ENCODE data around the gene POLR1D.
A peak's percentile ranks its signal among the peaks of the same experiment; 100 is the strongest.

POLR1D gene

GRCh38 chr13:27635266-27635665 lies 13.6 kb downstream of the POLR1D start:
- no peak overlapping the region for H3K9ac ChIP-seq (ENCODE audit: low read length in 5 of 5)
- H3K36me3 ChIP-seq (ENCODE audit: control insufficient read depth in 5 of 5, insufficient read depth in 5 of 5, low read length in 5 of 5), result peaks cover 0 to 6% (median 4%) of the 10 kb centered on the region in 5 donors
- no peak overlapping the region for H3K4me3 ChIP-seq (ENCODE audit: low read depth in 1 of 5, low read length in 5 of 5)
- no peak overlapping the region for H3K27ac ChIP-seq (ENCODE audit: low read depth, low read length)
- no peaks in the 10 kb centered on the region for H3K27me3 ChIP-seq (ENCODE audit: control insufficient read depth in 5 of 5, insufficient read depth in 4 of 5, low read length in 5 of 5)
- peaks cover 0 to 38% (median 18%) of the 10 kb centered on the region in 5 donors for H3K4me1 ChIP-seq (ENCODE audit: control insufficient read depth in 5 of 5, insufficient read depth in 5 of 5, low read length in 5 of 5)
- H3K9me3 ChIP-seq (ENCODE audit: control insufficient read depth in 5 of 5, low read length in 5 of 5), result no peaks in the 10 kb centered on the region

DNA sequence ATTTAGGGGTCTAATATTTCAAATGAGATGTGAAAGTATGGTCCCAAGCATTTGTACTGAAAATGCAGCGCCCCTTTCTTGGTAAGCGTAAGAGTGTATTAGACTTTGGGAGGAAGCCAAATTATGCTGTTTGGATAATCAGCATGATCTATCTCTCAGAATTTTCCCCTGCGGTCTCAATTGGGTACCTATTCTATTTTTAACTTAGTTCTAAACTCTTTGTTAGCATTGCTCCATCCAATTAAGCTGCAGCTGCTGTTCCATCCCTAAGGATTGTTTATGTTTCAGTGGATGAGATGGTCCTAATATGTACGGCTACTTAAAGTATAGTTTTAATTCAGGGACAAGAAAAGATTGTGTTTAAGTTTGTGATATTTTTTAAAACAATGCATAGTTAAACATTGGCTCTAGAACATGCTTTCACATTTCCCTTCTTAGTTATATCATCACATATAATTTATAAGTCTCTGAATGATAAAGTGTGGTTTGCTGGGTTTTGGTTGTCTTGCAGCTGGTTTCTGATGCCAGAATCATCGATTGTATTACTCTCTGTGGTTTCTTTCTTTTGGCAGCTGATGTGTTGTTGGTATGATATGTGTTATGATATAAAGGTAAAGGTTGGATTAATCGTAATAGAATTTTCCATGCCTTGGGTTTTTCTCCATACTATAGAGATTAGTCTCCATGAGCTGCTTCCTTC lies 15.0 kb downstream of the POLR1D start:
- Histone ChIP-seq H3K4me3 (ENCODE audit: low read depth in 1 of 5, low read length in 5 of 5) (no peak overlapping the region), H3K9ac (ENCODE audit: low read length in 5 of 5) (no peak overlapping the region), H3K9me3 (ENCODE audit: control insufficient read depth in 5 of 5, low read length in 5 of 5) (no peaks in the 10 kb centered on the region), H3K4me1 (ENCODE audit: control insufficient read depth in 5 of 5, insufficient read depth in 5 of 5, low read length in 5 of 5) (peaks cover 0 to 38% (median 18%) of the 10 kb centered on the region in 5 donors), H3K36me3 (ENCODE audit: control insufficient read depth in 5 of 5, insufficient read depth in 5 of 5, low read length in 5 of 5) (peaks cover 0 to 6% (median 2%) of the 10 kb centered on the region in 5 donors), H3K27me3 (ENCODE audit: control insufficient read depth in 5 of 5, insufficient read depth in 4 of 5, low read length in 5 of 5) (no peaks in the 10 kb centered on the region), H3K27ac (ENCODE audit: low read depth, low read length) (no peak overlapping the region)

DNA sequence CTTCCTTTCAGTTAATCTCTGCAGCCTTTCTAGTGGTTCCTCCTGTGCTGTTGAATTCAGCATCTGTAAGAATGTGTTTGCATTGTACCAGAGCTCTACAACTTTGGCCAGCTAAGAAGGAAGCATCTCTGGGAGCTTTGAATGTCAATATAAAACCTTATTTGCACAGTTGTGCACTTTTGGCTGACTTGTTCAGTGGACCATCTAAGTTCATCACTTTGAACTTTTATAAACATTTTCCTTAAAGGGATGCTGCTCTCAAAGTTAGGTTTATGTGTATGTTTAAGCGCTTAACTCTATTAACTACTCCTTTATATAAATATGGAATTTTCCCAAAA lies 15.6 kb downstream of the POLR1D start:
- no peak overlapping the region for H3K9ac ChIP-seq (ENCODE audit: low read length in 5 of 5)
- no peaks in the 10 kb centered on the region for H3K27me3 ChIP-seq (ENCODE audit: control insufficient read depth in 5 of 5, insufficient read depth in 4 of 5, low read length in 5 of 5)
- H3K36me3 ChIP-seq (ENCODE audit: control insufficient read depth in 5 of 5, insufficient read depth in 5 of 5, low read length in 5 of 5), result peaks cover 0 to 4% (median 2%) of the 10 kb centered on the region in 5 donors
- H3K27ac ChIP-seq (ENCODE audit: low read depth, low read length), result no peak overlapping the region
- H3K9me3 ChIP-seq (ENCODE audit: control insufficient read depth in 5 of 5, low read length in 5 of 5), result no peaks in the 10 kb centered on the region
- no peak overlapping the region for H3K4me3 ChIP-seq (ENCODE audit: low read depth in 1 of 5, low read length in 5 of 5)
- H3K4me1 ChIP-seq (ENCODE audit: control insufficient read depth in 5 of 5, insufficient read depth in 5 of 5, low read length in 5 of 5), result peaks cover 0 to 38% (median 18%) of the 10 kb centered on the region in 5 donors

- H3K4me1 ChIP-seq (ENCODE audit: control insufficient read depth in 5 of 5, insufficient read depth in 5 of 5, low read length in 5 of 5), result peaks cover 0 to 37% (median 18%) of the 10 kb centered on the region in 5 donors
- peaks cover 0 to 4% (median 0%) of the 10 kb centered on the region in 5 donors for H3K36me3 ChIP-seq (ENCODE audit: control insufficient read depth in 5 of 5, insufficient read depth in 5 of 5, low read length in 5 of 5)
- no peak overlapping the region for H3K4me3 ChIP-seq (ENCODE audit: low read depth in 1 of 5, low read length in 5 of 5)
- H3K9ac ChIP-seq (ENCODE audit: low read length in 5 of 5), result peak overlapping the region in 1 of 5 donors; percentile 19
- peak overlapping the region; percentile 69 for H3K27ac ChIP-seq (ENCODE audit: low read depth, low read length)
- H3K9me3 ChIP-seq (ENCODE audit: control insufficient read depth in 5 of 5, low read length in 5 of 5), result no peaks in the 10 kb centered on the region
- no peaks in the 10 kb centered on the region for H3K27me3 ChIP-seq (ENCODE audit: control insufficient read depth in 5 of 5, insufficient read depth in 4 of 5, low read length in 5 of 5)
Measured at GRCh38 chr13:27638001-27638400, 16.3 kb downstream of the POLR1D start.

GRCh38 chr13:27638521-27638920 lies 16.8 kb downstream of the POLR1D start:
- Histone ChIP-seq H3K27me3 (ENCODE audit: control insufficient read depth in 5 of 5, insufficient read depth in 4 of 5, low read length in 5 of 5) (no peaks in the 10 kb centered on the region), H3K4me1 (ENCODE audit: control insufficient read depth in 5 of 5, insufficient read depth in 5 of 5, low read length in 5 of 5) (peaks cover 0 to 35% (median 19%) of the 10 kb centered on the region in 5 donors), H3K36me3 (ENCODE audit: control insufficient read depth in 5 of 5, insufficient read depth in 5 of 5, low read length in 5 of 5) (peaks cover 0 to 4% (median 0%) of the 10 kb centered on the region in 5 donors), H3K9me3 (ENCODE audit: control insufficient read depth in 5 of 5, low read length in 5 of 5) (no peaks in the 10 kb centered on the region), H3K9ac (ENCODE audit: low read length in 5 of 5) (peak overlapping the region in 1 of 5 donors; percentile 20), H3K4me3 (ENCODE audit: low read depth in 1 of 5, low read length in 5 of 5) (no peak overlapping the region), H3K27ac (ENCODE audit: low read depth, low read length) (peak overlapping the region; percentile 69)

DNA sequence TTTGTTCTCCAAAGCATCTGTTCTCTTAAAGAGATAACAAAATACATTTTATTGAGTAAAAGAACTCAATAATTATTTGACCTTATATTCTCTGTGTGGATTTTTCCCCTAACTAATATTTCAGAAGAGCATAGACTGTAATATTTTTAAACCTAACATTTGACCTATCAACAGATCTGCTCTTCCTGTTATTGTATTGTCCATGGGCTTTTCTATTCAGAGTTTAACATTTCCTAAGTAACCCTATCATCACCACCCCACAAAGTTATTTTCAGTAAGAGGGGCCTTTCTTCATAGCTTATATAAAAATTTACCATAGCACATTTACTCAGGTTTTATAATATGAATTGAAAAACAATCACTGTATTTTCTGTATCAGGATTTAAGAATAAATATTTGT lies 17.5 kb downstream of the POLR1D start:
- peaks cover 0 to 39% (median 24%) of the 10 kb centered on the region in 5 donors for H3K4me1 ChIP-seq (ENCODE audit: control insufficient read depth in 5 of 5, insufficient read depth in 5 of 5, low read length in 5 of 5)
- no peak overlapping the region for H3K4me3 ChIP-seq (ENCODE audit: low read depth in 1 of 5, low read length in 5 of 5)
- no peaks in the 10 kb centered on the region for H3K27me3 ChIP-seq (ENCODE audit: control insufficient read depth in 5 of 5, insufficient read depth in 4 of 5, low read length in 5 of 5)
- peak overlapping the region in 1 of 5 donors; percentile 20 for H3K9ac ChIP-seq (ENCODE audit: low read length in 5 of 5)
- no peaks in the 10 kb centered on the region for H3K9me3 ChIP-seq (ENCODE audit: control insufficient read depth in 5 of 5, low read length in 5 of 5)
- H3K27ac ChIP-seq (ENCODE audit: low read depth, low read length), result peak overlapping the region; percentile 69
- peaks cover 0 to 3% (median 0%) of the 10 kb centered on the region in 5 donors for H3K36me3 ChIP-seq (ENCODE audit: control insufficient read depth in 5 of 5, insufficient read depth in 5 of 5, low read length in 5 of 5)

GRCh38 chr13:27641711-27642502 lies 20.2 kb downstream of the POLR1D start:
- Histone ChIP-seq H3K9me3 (ENCODE audit: control insufficient read depth in 5 of 5, low read length in 5 of 5) (no peaks in the 10 kb centered on the region), H3K27ac (ENCODE audit: low read depth, low read length) (no peak overlapping the region), H3K4me1 (ENCODE audit: control insufficient read depth in 5 of 5, insufficient read depth in 5 of 5, low read length in 5 of 5) (peaks cover 0 to 36% (median 26%) of the 10 kb centered on the region in 5 donors)

GRCh38 chr13:27643334-27644132 lies 21.8 kb downstream of the POLR1D start:
- H3K9ac ChIP-seq (ENCODE audit: low read length in 5 of 5), result no peak overlapping the region
- H3K4me3 ChIP-seq (ENCODE audit: low read depth in 1 of 5, low read length in 5 of 5), result no peak overlapping the region
- no peaks in the 10 kb centered on the region for H3K27me3 ChIP-seq (ENCODE audit: control insufficient read depth in 5 of 5, insufficient read depth in 4 of 5, low read length in 5 of 5)
- peaks cover 0 to 25% (median 14%) of the 10 kb centered on the region in 5 donors for H3K4me1 ChIP-seq (ENCODE audit: control insufficient read depth in 5 of 5, insufficient read depth in 5 of 5, low read length in 5 of 5)
- H3K9me3 ChIP-seq (ENCODE audit: control insufficient read depth in 5 of 5, low read length in 5 of 5), result no peaks in the 10 kb centered on the region
- H3K36me3 ChIP-seq (ENCODE audit: control insufficient read depth in 5 of 5, insufficient read depth in 5 of 5, low read length in 5 of 5), result peaks cover 0 to 4% (median 2%) of the 10 kb centered on the region in 5 donors
- H3K27ac ChIP-seq (ENCODE audit: low read depth, low read length), result no peak overlapping the region

More at GRCh38 chr13:27641711-27642502, 20.2 kb downstream of the POLR1D start:
- Histone ChIP-seq H3K4me3 (ENCODE audit: low read depth in 1 of 5, low read length in 5 of 5) (no peak overlapping the region), H3K27me3 (ENCODE audit: control insufficient read depth in 5 of 5, insufficient read depth in 4 of 5, low read length in 5 of 5) (no peaks in the 10 kb centered on the region), H3K9ac (ENCODE audit: low read length in 5 of 5) (no peak overlapping the region), H3K36me3 (ENCODE audit: control insufficient read depth in 5 of 5, insufficient read depth in 5 of 5, low read length in 5 of 5) (no peaks in the 10 kb centered on the region)

DNA sequence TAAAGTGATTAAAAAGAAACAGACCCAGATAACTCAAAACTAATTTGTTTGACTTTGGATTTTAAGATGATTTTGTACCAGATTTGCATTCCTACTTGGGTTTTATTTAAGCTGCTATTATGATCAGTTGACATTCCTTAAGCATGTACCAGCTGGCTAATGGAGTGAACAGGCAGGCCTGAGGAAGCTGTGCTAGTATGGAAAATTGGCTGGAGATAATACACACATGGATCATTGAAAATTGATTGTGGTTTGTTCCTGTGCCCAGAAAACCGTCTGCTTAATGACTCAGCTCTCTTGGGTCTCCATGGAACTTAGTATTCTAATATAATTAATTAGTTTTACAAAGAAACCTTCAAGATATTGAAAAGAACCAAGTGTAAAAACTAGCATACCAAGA lies 22.6 kb downstream of the POLR1D start:
- Histone ChIP-seq H3K9me3 (ENCODE audit: control insufficient read depth in 5 of 5, low read length in 5 of 5) (no peaks in the 10 kb centered on the region), H3K27ac (ENCODE audit: low read depth, low read length) (no peak overlapping the region), H3K4me3 (ENCODE audit: low read depth in 1 of 5, low read length in 5 of 5) (no peak overlapping the region), H3K9ac (ENCODE audit: low read length in 5 of 5) (no peak overlapping the region), H3K4me1 (ENCODE audit: control insufficient read depth in 5 of 5, insufficient read depth in 5 of 5, low read length in 5 of 5) (peaks cover 0 to 17% (median 9%) of the 10 kb centered on the region in 5 donors), H3K36me3 (ENCODE audit: control insufficient read depth in 5 of 5, insufficient read depth in 5 of 5, low read length in 5 of 5) (peaks cover 2 to 11% (median 9%) of the 10 kb centered on the region in 5 donors), H3K27me3 (ENCODE audit: control insufficient read depth in 5 of 5, insufficient read depth in 4 of 5, low read length in 5 of 5) (no peaks in the 10 kb centered on the region)
